Right renal pelvis (tissue), 4 donors: Measurements from ENCODE around the gene METTL22. TPM values are rescaled to one million over a fixed set of nuclear protein-coding genes. Genes with fewer than 3 reads are reported as not detected.

ENCODE experiments used
- DNase-seq, 4 donors: peaks; one replicate each; pipeline ENCODE4 v3.0.0-alpha.2; 2013; ENCODE audit warnings: low read depth in 4 of 4, low spot score in 3 of 4, missing footprints in 1 of 4
- polyA plus RNA-seq, 4 donors: library from polyadenylated mRNA; unstranded; fragments of 120-200 nt; gene quantifications; one replicate each; pipeline ENCODE4 v1.2.1, GENCODE V29; 2013; ENCODE audit not compliant: insufficient read length in 4 of 4

The METTL22 gene
- polyA plus RNA-seq, 4 donors: 17.6 to 19.2 (median 18.8) TPM

GRCh38 chr16:8685617-8686016 lies 64.1 kb downstream of the METTL22 start:
- no peak for DNase-seq

GRCh38 chr16:8686031-8686621 lies 64.6 kb downstream of the METTL22 start:
- DNase-seq: peak in 1 of 4 donors; percentile 7

GRCh38 chr16:8686879-8687278 lies 65.4 kb downstream of the METTL22 start:
- DNase-seq: no peak

GRCh38 chr16:8689686-8690085 lies 68.2 kb downstream of the METTL22 start:
- DNase-seq: no peak

- no peak for DNase-seq
Measured at GRCh38 chr16:8691728-8692127, 70.2 kb downstream of the METTL22 start.

GRCh38 chr16:8694795-8695728 lies 73.6 kb downstream of the METTL22 start:
- no peak for DNase-seq

GRCh38 chr16:8696880-8697279 lies 75.4 kb downstream of the METTL22 start:
- DNase-seq: no peak

- DNase-seq: no peak
Measured at GRCh38 chr16:8697965-8698364, 76.5 kb downstream of the METTL22 start.

Other genes with a start within 250 kb of the METTL22 start
- gene TMEM114, start 31.2 kb upstream of the METTL22 start, polyA plus RNA-seq: under 1 TPM in 2 of 4 donors, not detected in 2; 0.22 to 0.23 TPM
- gene ABAT, start 52.9 kb downstream of the METTL22 start, polyA plus RNA-seq: 10 to 100 TPM; 55.1 to 88.3 (median 60.6) TPM
- 10 to 100 TPM; 14.7 to 17.1 (median 16.1) TPM for gene TMEM186, start 175.9 kb downstream of the METTL22 start, polyA plus RNA-seq
- 10 to 100 TPM; 19.8 to 26.1 (median 21.2) TPM for gene PMM2, start 176.1 kb downstream of the METTL22 start, polyA plus RNA-seq
- 10 to 100 TPM; 67.4 to 82.5 (median 71.0) TPM for gene CARHSP1, start 247.3 kb downstream of the METTL22 start, polyA plus RNA-seq